Spleen (tissue), 11 donors: ENCODE measurements around the gene KEAP1. TPM values are rescaled to one million over a fixed set of nuclear protein-coding genes. Genes with fewer than 3 reads are reported as not detected.
"Not testable (repeated sequence)": the region's sequence is repeated elsewhere in the genome, so short reads cannot be mapped to it uniquely, and the experiment has no call there.

ENCODE experiments used
- DNase-seq: peaks from one replicate; pipeline ENCODE4 v3.0.0-alpha.2; 2020
- H3K27ac ChIP-seq, 8 donors: fragments of 200-600 bp; sonication (generic) in 7 of 8; 1 replicate in 4 of 8; 2 replicates in 4 of 8; pipeline versions ENCODE4 v1.5.0 to v1.8.0; 2016 to 2021; ENCODE audit warnings: inconsistent platforms in 4 of 8, mild to moderate bottlenecking in 4 of 8, moderate library complexity in 1 of 8
- H3K27me3 ChIP-seq, 7 donors: fragments of 200-600 bp; sonication (generic) in 6 of 7; replicated peaks in 1 of 7; 1 replicate in 4 of 7; 2 replicates in 3 of 7; pipeline versions ENCODE4 v1.5.0 to v1.8.0; 2016 to 2021; ENCODE audit warnings: inconsistent platforms in 3 of 7, mild to moderate bottlenecking in 1 of 7
- H3K36me3 ChIP-seq, 6 donors: fragments of 200-600 bp; sonication (generic) in 5 of 6; 1 replicate in 4 of 6; 2 replicates in 2 of 6; pipeline versions ENCODE4 v1.5.0 to v1.8.0; 2016 to 2021; ENCODE audit warnings: inconsistent platforms in 2 of 6
- H3K4me1 ChIP-seq, 6 donors: fragments of 200-600 bp; sonication (generic) in 5 of 6; 1 replicate in 3 of 6; 2 replicates in 3 of 6; pipeline versions ENCODE4 v1.5.0 to v1.8.0; 2016 to 2021; ENCODE audit warnings: inconsistent platforms in 3 of 6
- H3K4me3 ChIP-seq, 8 donors: fragments of 200-600 bp; sonication (generic) in 7 of 8; 1 replicate in 4 of 8; 2 replicates in 4 of 8; pipeline versions ENCODE4 v1.5.0 to v1.8.0; 2016 to 2021; ENCODE audit warnings: inconsistent platforms in 4 of 8, mild to moderate bottlenecking in 4 of 8, moderate library complexity in 2 of 8
- H3K9me3 ChIP-seq, 8 donors: fragments of 200-600 bp; sonication (generic) in 7 of 8; 1 replicate in 4 of 8; 2 replicates in 4 of 8; pipeline versions ENCODE4 v1.5.0 to v1.8.0; 2016 to 2021; ENCODE audit warnings: inconsistent platforms in 4 of 8
- POLR2A ChIP-seq, 3 donors: fragments of 450-650 bp; IDR thresholded peaks; one replicate each; pipeline ENCODE4 v1.5.1; 2017; ENCODE audit warnings: antibody characterized with exemption in 3 of 3, mild to moderate bottlenecking in 1 of 3
- POLR2AphosphoS5 ChIP-seq, 3 donors: sonication (generic); formaldehyde crosslinking; IDR thresholded peaks; one replicate each; pipeline ENCODE4 v1.5.1; 2017; ENCODE audit warnings: antibody characterized with exemption in 3 of 3
- WGBS, 5 donors: extraction: QIAGEN DNeasy Blood & Tissue Kit in 3 of 5; methylation state at CpG; one replicate each; pipeline versions ENCODE4 v1.1.5 to v1.1.7; 2013 to 2018; 5-methylcytosine and 5-hydroxymethylcytosine counted together
- intact Hi-C: fragments of 100-400 bp; cut with DNase I; formaldehyde crosslinking; loops from one replicate; pipeline ENCODE4 v1.15.0; 2023; ENCODE audit warnings: low total_unique reads
- polyA plus RNA-seq, 3 donors: library from polyadenylated mRNA; stranded (reverse); fragments of 200-250 nt; gene quantifications; one replicate each; pipeline ENCODE4 v1.2.1, GENCODE V29; 2013
- total RNA-seq, 7 donors: library from RNA; depleted of rRNA in 3 of 7; stranded (reverse); fragments of >200 nt in 3 of 7; fragmentation: NEBNext Ultra II Directional in 4 of 7; extraction: Animal tissue kit (Norgen Biotek cat#: 25700) in 4 of 7; gene quantifications; one replicate each; pipeline versions ENCODE4 v1.1.0 to v1.2.1, GENCODE V29; 2016 to 2021
- TF ChIP-seq, protein P1 (sequence below), 11 experiments: fragments of 200-600 bp in 7 of 11; fragments of 450-650 bp in 4 of 11; sonication (generic) in 4 of 11; IDR thresholded peaks in 8 of 11; conservative IDR thresholded peaks in 3 of 11; 1 replicate in 7 of 11; 2 replicates in 4 of 11; pipeline versions ENCODE4 v1.4.0 to v1.8.0; 2016 to 2021; ENCODE audit warnings: antibody characterized with exemption in 11 of 11, inconsistent platforms in 4 of 11, mild to moderate bottlenecking in 1 of 11
- donor health status: healthy with polysubstance abuse.
- donor health status: DM: no; HTN: no; CAD: no; lungs with moderate emphysema.
- donor health status: DM: no; HTN: no; CAD: no.
- donor health status: Bipolar disorder and iron deficiency.
- donor health status: healthy.
- donor health status: DM: no; HTN: no; CAD: no.
- donor health status: DM: yes; HTN: yes; CAD: no.

Gene KEAP1
- total and polyA plus RNA-seq, 10 donors, result 33.3 to 59.5 (median 44.2) TPM

DNA sequence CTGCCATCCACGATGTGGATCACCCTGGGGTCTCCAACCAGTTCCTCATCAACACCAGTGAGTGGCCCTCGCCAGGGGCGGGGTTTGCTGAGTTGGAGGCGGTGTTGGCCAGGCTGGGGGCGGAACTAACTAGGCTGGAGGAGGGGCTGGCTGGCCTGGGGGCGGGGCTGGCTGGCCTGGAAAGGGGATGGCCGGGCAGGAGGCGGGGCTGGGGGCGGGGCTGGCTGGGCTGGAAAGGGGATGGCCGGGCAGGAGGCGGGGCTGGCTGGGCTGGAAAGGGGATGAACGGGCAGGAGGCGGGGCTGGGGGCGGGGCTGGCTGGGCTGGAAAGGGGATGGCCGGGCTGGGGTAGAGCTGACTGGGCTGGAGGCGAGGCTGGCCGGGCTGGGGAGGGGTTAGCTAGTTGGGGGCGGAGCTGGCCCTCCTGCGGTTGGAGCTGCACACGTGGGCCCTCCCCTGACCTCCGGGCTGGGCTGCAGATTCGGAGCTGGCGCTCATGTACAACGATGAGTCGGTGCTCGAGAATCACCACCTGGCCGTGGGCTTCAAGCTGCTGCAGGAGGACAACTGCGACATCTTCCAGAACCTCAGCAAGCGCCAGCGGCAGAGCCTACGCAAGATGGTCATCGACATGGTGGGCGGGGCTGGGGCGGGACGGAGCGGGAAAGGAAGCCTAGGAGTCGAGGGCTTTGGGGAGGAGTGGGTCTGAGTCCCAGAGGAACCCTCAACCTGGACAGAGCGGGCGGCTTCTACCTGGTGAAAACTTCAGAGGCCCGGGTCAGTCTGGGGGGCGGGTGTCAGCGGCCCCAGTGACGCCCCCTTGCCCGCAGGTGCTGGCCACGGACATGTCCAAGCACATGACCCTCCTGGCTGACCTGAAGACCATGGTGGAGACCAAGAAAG lies 41.9 kb downstream of the KEAP1 start:
- Histone ChIP-seq H3K4me1 (peaks cover 6 to 14% (median 10%) of the 10 kb centered on the region in 6 donors), H3K36me3 (peaks cover 0 to 50% (median 0%) of the 10 kb centered on the region in 6 donors), H3K4me3 (peak overlapping the region; percentile 13 to 69 (median 36)), H3K27me3 (no peaks in the 10 kb centered on the region), H3K27ac (peak overlapping the region in 2 of 8 donors; percentile 26), H3K9me3 (no peaks in the 10 kb centered on the region)
- intact Hi-C loops, result no loop called here
- peak; percentile 96 for DNase-seq
- TF ChIP-seq, protein P1, sequence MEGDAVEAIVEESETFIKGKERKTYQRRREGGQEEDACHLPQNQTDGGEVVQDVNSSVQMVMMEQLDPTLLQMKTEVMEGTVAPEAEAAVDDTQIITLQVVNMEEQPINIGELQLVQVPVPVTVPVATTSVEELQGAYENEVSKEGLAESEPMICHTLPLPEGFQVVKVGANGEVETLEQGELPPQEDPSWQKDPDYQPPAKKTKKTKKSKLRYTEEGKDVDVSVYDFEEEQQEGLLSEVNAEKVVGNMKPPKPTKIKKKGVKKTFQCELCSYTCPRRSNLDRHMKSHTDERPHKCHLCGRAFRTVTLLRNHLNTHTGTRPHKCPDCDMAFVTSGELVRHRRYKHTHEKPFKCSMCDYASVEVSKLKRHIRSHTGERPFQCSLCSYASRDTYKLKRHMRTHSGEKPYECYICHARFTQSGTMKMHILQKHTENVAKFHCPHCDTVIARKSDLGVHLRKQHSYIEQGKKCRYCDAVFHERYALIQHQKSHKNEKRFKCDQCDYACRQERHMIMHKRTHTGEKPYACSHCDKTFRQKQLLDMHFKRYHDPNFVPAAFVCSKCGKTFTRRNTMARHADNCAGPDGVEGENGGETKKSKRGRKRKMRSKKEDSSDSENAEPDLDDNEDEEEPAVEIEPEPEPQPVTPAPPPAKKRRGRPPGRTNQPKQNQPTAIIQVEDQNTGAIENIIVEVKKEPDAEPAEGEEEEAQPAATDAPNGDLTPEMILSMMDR (IDR thresholded peaks at IDR 0.05 in 8 of 11, conservative IDR thresholded peaks at IDR 0.05 in 3 of 11), result no peak
- TF ChIP-seq POLR2AphosphoS5 (IDR thresholded peaks at IDR 0.05) (peak in 1 of 3 donors; percentile 29), POLR2A (IDR thresholded peaks at IDR 0.05) (no peak)
- WGBS, 5 donors, result 4 to 10% (median 6%) methylated on average over 29 to 45 of the region's 45 CpGs

DNA sequence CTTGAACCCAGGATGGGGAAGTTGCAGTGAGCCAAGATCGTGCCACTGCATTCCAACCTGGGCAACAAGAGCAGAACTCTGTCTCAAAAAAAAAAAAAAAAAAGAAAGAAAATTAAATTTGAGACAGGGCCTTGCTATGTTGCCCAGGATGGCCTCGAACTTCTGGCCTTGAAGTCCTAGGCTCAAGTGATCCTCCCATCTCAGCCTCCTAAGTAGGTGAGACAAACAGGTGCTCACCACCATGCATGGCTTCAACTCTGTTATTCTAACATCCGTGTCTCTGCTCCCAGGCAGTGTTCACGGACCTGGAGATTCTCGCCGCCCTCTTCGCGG lies 42.5 kb downstream of the KEAP1 start:
- Histone ChIP-seq H3K4me1 (peaks cover 6 to 14% (median 10%) of the 10 kb centered on the region in 6 donors), H3K9me3 (no peaks in the 10 kb centered on the region), H3K27me3 (no peaks in the 10 kb centered on the region), H3K36me3 (peaks cover 0 to 45% (median 0%) of the 10 kb centered on the region in 6 donors), H3K27ac (peak overlapping the region in 1 of 8 donors; percentile 23), H3K4me3 (peak overlapping the region in 1 of 8 donors; percentile 69)
- TF ChIP-seq, protein P1 (IDR thresholded peaks at IDR 0.05 in 8 of 11, conservative IDR thresholded peaks at IDR 0.05 in 3 of 11), result no peak
- TF ChIP-seq POLR2AphosphoS5 (IDR thresholded peaks at IDR 0.05), result no peak
- 34 to 49% (median 40%) methylated on average over 8 of the region's 8 CpGs for WGBS, 5 donors
- intact Hi-C loops, result no loop called here
- DNase-seq, result no peak

DNA sequence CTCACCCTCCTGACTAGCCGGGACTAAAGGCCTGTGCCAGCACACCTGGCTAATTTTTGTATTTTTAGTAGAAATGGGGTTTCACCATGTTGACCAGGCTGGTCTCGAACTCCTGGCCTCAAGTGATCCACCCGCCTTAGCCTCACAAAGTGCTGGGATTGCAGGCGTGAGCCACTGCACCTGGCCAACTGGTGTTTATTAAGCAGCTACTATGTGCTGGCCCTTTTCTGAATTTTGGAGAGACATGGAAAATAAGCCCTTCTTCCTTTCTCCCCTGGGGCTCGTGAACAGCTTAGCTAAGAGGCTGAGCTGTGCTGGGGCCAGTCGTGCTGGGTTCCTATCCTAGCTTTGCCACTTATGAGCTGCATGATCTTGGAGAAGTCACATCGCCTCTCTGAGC lies 44.4 kb downstream of the KEAP1 start:
- H3K9me3 ChIP-seq, intact Hi-C loops: not testable (repeated sequence)
- H3K4me1 ChIP-seq, result peaks cover 6 to 14% (median 10%) of the 10 kb centered on the region in 6 donors

DNA sequence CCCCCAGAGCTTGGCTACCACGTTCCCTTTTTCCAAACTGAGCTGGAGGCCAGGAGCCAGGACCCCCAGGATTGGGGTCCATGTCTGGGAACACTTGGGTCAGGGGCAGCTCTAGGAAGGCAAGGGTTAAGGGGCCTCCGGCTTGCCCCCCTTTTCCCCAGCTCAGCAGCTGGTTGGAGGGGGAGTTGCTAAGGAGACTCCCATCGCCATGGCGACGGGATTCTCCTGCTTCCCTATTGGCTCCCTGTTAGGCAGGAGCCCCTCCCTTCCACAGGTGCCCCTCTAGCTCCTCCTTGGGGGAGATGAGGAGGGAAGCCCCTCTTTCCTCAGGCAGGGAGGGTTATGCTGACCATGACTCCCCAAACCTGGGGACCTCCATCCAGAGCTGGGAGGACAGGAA lies 48.9 kb downstream of the KEAP1 start:
- Histone ChIP-seq H3K27ac (no peak overlapping the region), H3K9me3 (no peaks in the 10 kb centered on the region), H3K4me1 (no peaks in the 10 kb centered on the region), H3K27me3 (peaks cover 0 to 30% (median 0%) of the 10 kb centered on the region in 7 donors), H3K36me3 (peaks cover 0 to 44% (median 0%) of the 10 kb centered on the region in 6 donors), H3K4me3 (no peak overlapping the region)
- DNase-seq, result no peak
- intact Hi-C loops, result no loop called here
- 35 to 51% (median 41%) methylated on average over 5 of the region's 5 CpGs for WGBS, 5 donors
- TF ChIP-seq POLR2AphosphoS5 (IDR thresholded peaks at IDR 0.05), result no peak
- TF ChIP-seq POLR2A (IDR thresholded peaks at IDR 0.05), result no peak
- TF ChIP-seq, protein P1 (IDR thresholded peaks at IDR 0.05 in 8 of 11, conservative IDR thresholded peaks at IDR 0.05 in 3 of 11), result no peak

More for the DNA sequence above, 44.4 kb downstream of the KEAP1 start:
- not testable (repeated sequence) for H3K27ac ChIP-seq, DNase-seq, H3K27me3 ChIP-seq, H3K4me3 ChIP-seq
- 85 to 92% (median 89%) methylated on average over 7 of the region's 7 CpGs for WGBS, 5 donors
- peaks cover 0 to 35% (median 0%) of the 10 kb centered on the region in 6 donors for H3K36me3 ChIP-seq
